ENCODE data around the gene RHEX.
"Not testable (repeated sequence)": the region's sequence is repeated elsewhere in the genome, so short reads cannot be mapped to it uniquely, and the experiment has no call there.

Gene RHEX

DNA sequence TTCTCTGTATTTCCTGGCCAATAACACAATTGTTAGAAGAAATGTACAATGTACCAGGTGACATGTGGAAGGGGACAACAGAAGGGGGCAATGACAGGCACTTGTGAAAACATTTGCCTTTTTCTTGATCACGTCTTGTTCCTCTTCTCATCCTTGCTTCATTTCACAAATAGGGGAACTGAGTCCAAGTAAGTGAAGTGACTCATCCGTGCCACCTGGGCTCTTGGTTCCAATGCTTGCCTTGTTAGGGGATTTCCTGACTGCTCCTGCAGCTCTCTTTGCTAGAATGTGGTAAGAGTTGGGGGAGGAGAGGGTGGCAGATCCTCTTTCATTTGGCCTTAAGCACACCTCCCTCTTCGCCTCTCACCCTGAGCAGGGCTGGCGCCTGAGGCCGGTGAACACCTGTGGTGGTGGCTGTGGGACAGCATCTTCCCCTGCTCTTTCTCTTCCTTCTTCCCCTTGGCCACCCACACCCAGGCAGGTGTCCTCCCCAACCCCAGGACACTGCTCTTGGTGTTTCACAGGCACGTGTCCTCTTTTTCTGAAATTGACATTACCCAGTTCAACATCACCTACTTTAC is 2.2 kb upstream of the RHEX start:
- Histone ChIP-seq H3K27ac (peak overlapping the region in 10 of 11 experiments; percentile 71 to 90 (median 86); a peak in 20 of 22 replicates), H4K20me1 (no peaks in the 10 kb centered on the region), H3K9me3 (replicated peaks in 1 of 11) (peaks cover 0 to 12% (median 6%) of the 10 kb centered on the region in 11 experiments; a peak in 3 of 22 replicates), H3K27me3 (no peaks in the 10 kb centered on the region), H3K4me2 (peak overlapping the region; percentile 72 to 88 (median 81)), H3K36me3 (peaks cover 0 to 9% (median 0%) of the 10 kb centered on the region in 11 experiments; a peak in 5 of 22 replicates), H3K4me1 (peaks cover 41 to 79% (median 57%) of the 10 kb centered on the region in 10 experiments), H3K4me3 (no peak overlapping the region), H3K9ac (peak overlapping the region in 10 of 11 experiments; percentile 37 to 80 (median 74); a peak in 18 of 22 replicates)
- TF ChIP-seq Cebpa-rat (IDR thresholded peaks at IDR 0.05), result peak in 10 of 11 experiments; percentile 51 to 95 (median 86); a peak in 19 of 22 replicates

DNA sequence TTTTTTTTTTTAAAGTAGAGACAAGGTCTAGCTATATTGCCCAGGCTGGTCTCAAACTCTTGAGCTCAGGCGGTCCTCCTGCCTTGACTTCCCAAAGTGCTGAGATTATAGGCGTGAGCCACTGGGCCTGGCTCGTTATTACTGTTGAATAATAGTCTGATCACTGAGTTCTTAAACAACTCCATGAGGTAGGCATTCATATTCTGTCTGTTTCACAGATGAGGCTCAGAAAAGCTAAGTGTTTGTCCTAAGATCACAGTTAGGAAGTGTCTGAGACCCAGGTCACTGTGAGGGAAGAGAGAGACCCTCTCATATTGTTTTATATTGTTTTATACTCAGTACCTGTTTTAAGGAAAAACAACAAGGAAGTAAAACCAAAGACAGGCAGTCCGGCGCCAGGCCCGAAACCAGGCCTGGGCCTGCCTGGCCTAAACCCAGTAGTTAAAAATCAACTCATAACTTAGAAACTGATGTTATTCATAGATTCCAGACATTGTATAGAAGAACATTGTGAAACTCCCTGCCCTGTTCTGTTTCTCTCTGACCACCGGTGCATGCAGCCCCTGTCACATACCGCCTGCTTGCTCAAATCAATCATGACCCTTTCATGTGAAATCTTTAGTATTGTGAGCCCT is 625 bp upstream of the RHEX start:
- peak in 1 of 11 experiments; percentile 14; a peak in 1 of 22 replicates for TF ChIP-seq Cebpa-rat (IDR thresholded peaks at IDR 0.05)
- not testable (repeated sequence) for H3K27me3 ChIP-seq, H4K20me1 ChIP-seq
- Histone ChIP-seq H3K4me2 (peak overlapping the region; percentile 79 to 91 (median 84)), H3K9ac (peak overlapping the region; percentile 12 to 82 (median 76); a peak in 20 of 22 replicates), H3K27ac (peak overlapping the region; percentile 20 to 92 (median 86); a peak in 21 of 22 replicates), H3K4me3 (peak overlapping the region in 6 of 10 experiments; percentile 53 to 70 (median 60); a peak in 12 of 20 replicates), H3K36me3 (peaks cover 0 to 25% (median 14%) of the 10 kb centered on the region in 11 experiments; a peak in 13 of 22 replicates), H3K4me1 (peaks cover 41 to 79% (median 57%) of the 10 kb centered on the region in 10 experiments), H3K9me3 (replicated peaks in 1 of 11) (peaks cover 0 to 28% (median 10%) of the 10 kb centered on the region in 11 experiments; a peak in 10 of 22 replicates)

DNA sequence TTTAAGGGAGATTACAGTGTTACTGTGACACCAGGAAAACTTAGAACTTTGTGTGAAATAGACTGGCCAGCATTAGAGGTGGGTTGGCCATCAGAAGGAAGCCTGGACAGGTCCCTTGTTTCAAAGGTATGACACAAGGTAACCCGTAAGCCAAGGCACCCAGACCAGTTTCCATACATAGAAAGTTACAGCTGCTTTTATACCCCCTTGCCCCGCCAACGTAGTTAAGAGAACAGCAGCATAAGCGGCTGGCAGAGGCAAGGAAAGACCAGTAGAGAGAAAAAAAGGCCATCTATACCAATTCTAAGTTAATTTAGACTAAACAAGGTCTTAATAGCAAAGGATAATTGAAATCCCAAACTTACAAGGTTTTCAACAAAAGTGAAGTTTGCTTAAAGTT is 643 bp downstream of the RHEX start:
- H3K9me3 ChIP-seq (replicated peaks in 1 of 11), result peaks cover 0 to 38% (median 14%) of the 10 kb centered on the region in 11 experiments; a peak in 12 of 22 replicates
- peak overlapping the region; percentile 28 to 70 (median 56); a peak in 19 of 20 replicates for H3K4me3 ChIP-seq
- H3K27ac ChIP-seq, result peak overlapping the region; percentile 45 to 92 (median 86); a peak in 21 of 22 replicates
- H3K36me3 ChIP-seq, result peaks cover 0 to 35% (median 17%) of the 10 kb centered on the region in 11 experiments; a peak in 14 of 22 replicates
- H3K4me1 ChIP-seq, result peaks cover 41 to 74% (median 54%) of the 10 kb centered on the region in 10 experiments
- H3K9ac ChIP-seq, result peak overlapping the region; percentile 65 to 82 (median 78); a peak in 21 of 22 replicates
- not testable (repeated sequence) for H4K20me1 ChIP-seq, H3K27me3 ChIP-seq
- H3K4me2 ChIP-seq, result peak overlapping the region; percentile 73 to 91 (median 82)

DNA sequence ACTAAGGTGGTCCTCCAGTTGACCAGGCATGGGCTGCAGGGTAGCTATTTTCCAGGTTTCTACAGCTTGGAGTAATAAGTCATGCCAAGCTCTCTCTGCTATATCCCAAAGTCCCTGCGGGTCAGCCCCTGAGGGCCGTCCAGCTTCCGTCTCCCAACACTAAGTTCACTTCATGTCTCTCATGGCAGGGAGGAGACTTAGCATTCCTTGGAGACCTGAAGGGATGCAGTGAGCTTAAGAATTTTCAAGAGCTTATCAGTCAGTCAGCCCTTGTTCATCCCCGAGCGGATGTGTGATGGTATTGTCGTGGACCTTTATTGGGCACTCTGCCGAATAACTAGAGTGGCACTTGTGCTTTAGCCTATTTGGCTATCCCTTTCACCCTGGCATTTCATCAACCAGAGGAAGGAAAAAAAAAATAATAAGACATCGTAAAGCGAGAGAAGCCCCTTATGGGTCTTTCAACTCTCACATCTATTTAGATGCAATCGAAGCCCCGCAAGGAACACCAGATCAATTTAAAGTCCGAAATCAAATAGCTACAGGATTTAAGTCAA is 2.2 kb downstream of the RHEX start:
- Histone ChIP-seq H3K4me1 (peaks cover 44 to 71% (median 53%) of the 10 kb centered on the region in 10 experiments), H3K27ac (0 out of 22 replicates have a peak overlapping the region, but pooled peaks of 1 of the 11 experiments have one; percentile 12), H3K4me3 (peak overlapping the region in 5 of 10 experiments; percentile 3 to 43 (median 21); a peak in 4 of 20 replicates), H3K4me2 (peak overlapping the region in 8 of 11 experiments; percentile 19 to 66 (median 38); a peak in 13 of 22 replicates), H3K36me3 (peaks cover 0 to 50% (median 17%) of the 10 kb centered on the region in 11 experiments; a peak in 15 of 22 replicates), H3K9me3 (replicated peaks in 1 of 11) (peaks cover 0 to 38% (median 20%) of the 10 kb centered on the region in 11 experiments; a peak in 12 of 22 replicates)
- not testable (repeated sequence) for H3K9ac ChIP-seq, H3K27me3 ChIP-seq, H4K20me1 ChIP-seq

DNA sequence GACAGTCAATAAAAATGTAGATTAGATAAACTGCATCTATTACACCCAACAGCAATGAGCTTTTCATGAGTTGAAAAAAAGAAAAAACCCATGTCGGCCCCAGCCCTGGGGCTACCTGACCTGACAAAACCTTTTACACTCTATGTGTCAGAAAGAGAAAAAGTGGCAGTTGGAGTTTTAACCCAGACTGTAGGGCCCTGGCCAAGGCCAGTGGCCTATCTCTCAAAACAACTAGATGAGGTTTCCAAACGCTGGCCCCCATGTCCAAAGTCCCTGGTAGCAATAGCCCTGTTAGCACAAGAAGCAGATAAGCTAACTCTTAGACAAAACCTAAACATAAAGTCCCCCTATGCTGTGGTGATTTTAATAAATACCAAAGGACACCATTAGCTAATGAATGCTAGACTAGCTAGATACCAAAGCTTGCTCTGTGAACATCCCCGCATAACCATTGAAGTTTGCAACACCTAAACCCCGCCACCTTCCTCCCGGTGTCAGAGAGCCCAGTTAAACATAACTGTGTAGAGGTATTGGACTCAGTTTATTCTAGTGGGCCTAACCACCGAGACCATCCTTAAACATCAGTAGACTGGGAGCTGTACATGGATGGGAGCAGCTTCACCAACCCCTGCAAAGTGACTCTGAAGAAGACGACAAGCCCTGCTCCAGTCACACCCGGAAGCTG is 2.8 kb downstream of the RHEX start:
- not testable (repeated sequence) for H3K4me3 ChIP-seq, H4K20me1 ChIP-seq, H3K27ac ChIP-seq, H3K9ac ChIP-seq, H3K27me3 ChIP-seq
- Histone ChIP-seq H3K4me1 (peaks cover 38 to 71% (median 49%) of the 10 kb centered on the region in 10 experiments), H3K9me3 (replicated peaks in 1 of 11) (peaks cover 0 to 38% (median 20%) of the 10 kb centered on the region in 11 experiments; a peak in 13 of 22 replicates), H3K36me3 (peaks cover 0 to 56% (median 21%) of the 10 kb centered on the region in 11 experiments; a peak in 15 of 22 replicates), H3K4me2 (peak overlapping the region in 8 of 11 experiments; percentile 19 to 66 (median 38); a peak in 11 of 22 replicates)

DNA sequence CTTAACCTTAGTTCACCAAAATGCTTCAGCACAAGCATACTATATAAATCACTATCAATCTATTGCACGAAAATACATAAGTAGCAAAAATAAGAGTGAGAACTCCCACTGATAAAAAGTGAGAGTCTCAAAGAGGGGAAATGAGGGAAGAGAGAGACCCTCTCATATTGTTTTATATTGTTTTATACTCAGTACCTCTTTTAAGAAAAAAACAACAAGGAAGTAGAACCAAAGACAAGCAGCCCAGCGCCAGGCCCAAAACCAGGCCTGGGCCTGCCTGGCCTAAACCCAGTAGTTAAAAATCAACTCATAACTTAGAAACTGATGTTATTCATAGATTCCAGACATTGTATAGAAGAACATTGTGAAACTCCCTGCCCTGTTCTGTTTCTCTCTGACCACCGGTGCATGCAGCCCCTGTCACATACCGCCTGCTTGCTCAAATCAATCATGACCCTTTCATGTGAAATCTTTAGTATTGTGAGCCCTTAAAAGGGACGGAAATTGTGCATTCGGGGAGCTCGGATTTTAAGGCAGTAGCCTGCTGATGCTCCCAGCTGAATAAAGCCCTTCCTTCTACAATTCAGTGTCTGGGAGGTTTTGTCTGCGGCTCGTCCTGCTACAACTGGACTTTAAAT is 5.4 kb downstream of the RHEX start:
- Histone ChIP-seq H3K27ac (peak overlapping the region in 7 of 11 experiments; percentile 13 to 50 (median 31); a peak in 6 of 22 replicates), H3K4me2 (peak overlapping the region; percentile 1 to 72 (median 66); a peak in 19 of 22 replicates), H3K36me3 (peaks cover 0 to 83% (median 44%) of the 10 kb centered on the region in 11 experiments; a peak in 19 of 22 replicates), H3K9me3 (replicated peaks in 1 of 11) (peaks cover 5 to 58% (median 35%) of the 10 kb centered on the region in 11 experiments; a peak in 21 of 22 replicates), H3K9ac (0 out of 22 replicates have a peak overlapping the region, but pooled peaks of 1 of the 11 experiments have one; percentile 33), H3K4me1 (peaks cover 21 to 57% (median 33%) of the 10 kb centered on the region in 10 experiments)
- H4K20me1 ChIP-seq, H3K4me3 ChIP-seq, H3K27me3 ChIP-seq: not testable (repeated sequence)

DNA sequence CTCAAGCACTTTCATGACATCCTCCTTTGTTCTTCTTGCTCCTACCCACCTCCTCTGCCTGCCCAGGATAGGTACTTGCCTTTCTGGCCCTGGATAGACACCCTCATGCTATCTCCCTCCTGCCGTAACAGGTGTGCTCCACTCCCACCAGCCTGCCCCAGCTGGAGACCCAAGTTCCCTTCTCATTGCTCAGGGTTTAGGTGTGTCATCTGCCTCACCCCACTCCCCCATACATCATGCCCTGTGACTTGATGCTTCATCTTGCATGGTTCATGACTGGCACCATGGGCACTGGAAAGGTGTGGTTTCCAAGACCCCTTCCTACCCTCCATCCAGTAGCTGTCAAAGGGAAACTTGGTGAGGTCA is 5.9 kb downstream of the RHEX start:
- peaks cover 0 to 84% (median 44%) of the 10 kb centered on the region in 11 experiments; a peak in 19 of 22 replicates for H3K36me3 ChIP-seq
- H3K9me3 ChIP-seq (replicated peaks in 1 of 11), result peaks cover 5 to 57% (median 36%) of the 10 kb centered on the region in 11 experiments; a peak in 21 of 22 replicates
- no peaks in the 10 kb centered on the region for H3K27me3 ChIP-seq
- peak overlapping the region in 7 of 11 experiments; percentile 13 to 50 (median 31); a peak in 7 of 22 replicates for H3K27ac ChIP-seq
- peaks cover 18 to 52% (median 29%) of the 10 kb centered on the region in 10 experiments for H3K4me1 ChIP-seq
- peak overlapping the region; percentile 1 to 72 (median 66); a peak in 19 of 22 replicates for H3K4me2 ChIP-seq
- TF ChIP-seq Cebpa-rat (IDR thresholded peaks at IDR 0.05), result no peak
- H3K4me3 ChIP-seq, result no peak overlapping the region
- H4K20me1 ChIP-seq, result no peaks in the 10 kb centered on the region
- H3K9ac ChIP-seq, result 0 out of 22 replicates have a peak overlapping the region, but pooled peaks of 1 of the 11 experiments have one; percentile 33
